ENCODE data around the gene ANO7.

DNA sequence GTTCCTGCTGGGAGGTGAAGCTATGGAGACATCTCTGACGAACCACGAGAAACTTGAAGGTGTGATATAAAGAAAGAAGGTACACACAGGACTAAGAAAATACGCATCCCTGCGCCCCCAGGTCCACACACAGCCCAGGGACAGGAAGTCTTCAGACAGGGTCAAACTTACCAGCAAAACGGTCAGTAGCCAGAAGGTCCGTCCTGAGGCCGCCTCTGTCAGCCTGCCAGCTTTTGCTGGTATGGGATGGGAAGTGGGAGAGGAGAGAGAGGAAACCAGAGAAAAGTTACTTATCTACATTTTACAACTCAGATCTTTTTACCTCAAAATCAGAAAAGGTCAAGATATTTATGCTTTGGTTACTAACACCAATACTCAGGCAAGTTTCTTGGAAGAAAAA is 79.8 kb downstream of the ANO7 start:
- TF ChIP-seq, protein P1, sequence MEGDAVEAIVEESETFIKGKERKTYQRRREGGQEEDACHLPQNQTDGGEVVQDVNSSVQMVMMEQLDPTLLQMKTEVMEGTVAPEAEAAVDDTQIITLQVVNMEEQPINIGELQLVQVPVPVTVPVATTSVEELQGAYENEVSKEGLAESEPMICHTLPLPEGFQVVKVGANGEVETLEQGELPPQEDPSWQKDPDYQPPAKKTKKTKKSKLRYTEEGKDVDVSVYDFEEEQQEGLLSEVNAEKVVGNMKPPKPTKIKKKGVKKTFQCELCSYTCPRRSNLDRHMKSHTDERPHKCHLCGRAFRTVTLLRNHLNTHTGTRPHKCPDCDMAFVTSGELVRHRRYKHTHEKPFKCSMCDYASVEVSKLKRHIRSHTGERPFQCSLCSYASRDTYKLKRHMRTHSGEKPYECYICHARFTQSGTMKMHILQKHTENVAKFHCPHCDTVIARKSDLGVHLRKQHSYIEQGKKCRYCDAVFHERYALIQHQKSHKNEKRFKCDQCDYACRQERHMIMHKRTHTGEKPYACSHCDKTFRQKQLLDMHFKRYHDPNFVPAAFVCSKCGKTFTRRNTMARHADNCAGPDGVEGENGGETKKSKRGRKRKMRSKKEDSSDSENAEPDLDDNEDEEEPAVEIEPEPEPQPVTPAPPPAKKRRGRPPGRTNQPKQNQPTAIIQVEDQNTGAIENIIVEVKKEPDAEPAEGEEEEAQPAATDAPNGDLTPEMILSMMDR (IDR thresholded peaks at IDR 0.05 in 4 of 5, conservative IDR thresholded peaks at IDR 0.05 in 1 of 5), result no peak
- no peak for TF ChIP-seq POLR2A (IDR thresholded peaks at IDR 0.05)

All from gastrocnemius medialis (tissue), 4 donors.